ENCODE measurements around the gene EXT2.

EXT2 gene

GRCh38 chr11:44095506-44096359 lies at the start of gene EXT2:
TSS of gene EXT2 (plus strand) at chr11:44095678. CDS start at chr11:44107713, 12,035 bp downstream.
- in situ Hi-C loops (cut with HindIII; ENCODE audit: low sequenced_read_pairs) = no loop called here
- peak; percentile 85 for DNase-seq (ENCODE audit: low read depth, low spot score)
- TF ChIP-seq CTCF (IDR thresholded peaks at IDR 0.05; ENCODE audit: low read depth, low read length) = peak; percentile 94
- peak within 1 kb of the TSS; percentile 81 for H3K4me3 ChIP-seq (ENCODE audit: low read depth, low read length)

- DNase-seq (ENCODE audit: low read depth, low spot score) = no peak
- TF ChIP-seq CTCF (IDR thresholded peaks at IDR 0.05; ENCODE audit: low read depth, low read length) = no peak
- H3K4me3 ChIP-seq (ENCODE audit: low read depth, low read length) = no peak overlapping the region
- in situ Hi-C loops (cut with HindIII; ENCODE audit: low sequenced_read_pairs) = no loop called here
Measured at GRCh38 chr11:44046182-44046581, 49.3 kb upstream of the EXT2 start.

GRCh38 chr11:44047298-44047697 lies 48.2 kb upstream of the EXT2 start:
- in situ Hi-C loops (cut with HindIII; ENCODE audit: low sequenced_read_pairs) = no loop called here
- H3K4me3 ChIP-seq (ENCODE audit: low read depth, low read length) = no peak overlapping the region
- no peak for DNase-seq (ENCODE audit: low read depth, low spot score)
- no peak for TF ChIP-seq CTCF (IDR thresholded peaks at IDR 0.05; ENCODE audit: low read depth, low read length)

GRCh38 chr11:44047931-44048431 lies 47.5 kb upstream of the EXT2 start, which contains the start of gene ACCSL:
TSS of gene ACCSL (plus strand) at chr11:44047981. CDS start at chr11:44048037, 56 bp downstream.
- no peak for TF ChIP-seq CTCF (IDR thresholded peaks at IDR 0.05; ENCODE audit: low read depth, low read length)
- in situ Hi-C loops (cut with HindIII; ENCODE audit: low sequenced_read_pairs) = no loop called here
- no peak for DNase-seq (ENCODE audit: low read depth, low spot score)
- H3K4me3 ChIP-seq (ENCODE audit: low read depth, low read length) = no peak within 1 kb of the TSS

- no peak for DNase-seq (ENCODE audit: low read depth, low spot score)
- no peak for TF ChIP-seq CTCF (IDR thresholded peaks at IDR 0.05; ENCODE audit: low read depth, low read length)
- H3K4me3 ChIP-seq (ENCODE audit: low read depth, low read length) = no peak overlapping the region
- in situ Hi-C loops (cut with HindIII; ENCODE audit: low sequenced_read_pairs) = no loop called here
Measured at GRCh38 chr11:44049832-44050231, 45.6 kb upstream of the EXT2 start.

GRCh38 chr11:44051171-44051570 lies 44.3 kb upstream of the EXT2 start:
- H3K4me3 ChIP-seq (ENCODE audit: low read depth, low read length) = no peak overlapping the region
- no peak for DNase-seq (ENCODE audit: low read depth, low spot score)
- TF ChIP-seq CTCF (IDR thresholded peaks at IDR 0.05; ENCODE audit: low read depth, low read length) = no peak
- in situ Hi-C loops (cut with HindIII; ENCODE audit: low sequenced_read_pairs) = no loop called here

Measured in astrocyte of the spinal cord (primary cell).